Keratinocyte (primary cell): Measurements from ENCODE around the gene ADAMTS16. TPM values are rescaled to one million over a fixed set of nuclear protein-coding genes. Genes with fewer than 3 reads are reported as not detected.

ENCODE experiments used
- DNase-seq: peaks from one replicate; pipeline ENCODE4 v3.0.0-alpha.2; 2011; ENCODE audit warnings: low read depth, missing footprints, low spot score
- FAIRE-seq: peaks from 2 replicates; lab custom pipeline; 2011; peaks lifted over from hg19 to GRCh38; lab: Jason Lieb, UNC
- H2AFZ ChIP-seq: 2 replicates; pipeline ENCODE4 v1.6.0; 2012; ENCODE audit warnings: low read length, control low read depth, inconsistent platforms; ENCODE audit not compliant: control insufficient read depth
- H3K27ac ChIP-seq: 2 replicates; pipeline ENCODE4 v1.5.1; 2011; ENCODE audit warnings: low read length; ENCODE audit not compliant: control insufficient read depth, insufficient read depth
- H3K27me3 ChIP-seq: 3 replicates; pipeline ENCODE4 v1.6.0; 2011; ENCODE audit warnings: low read length; ENCODE audit not compliant: control insufficient read depth, insufficient read depth; ENCODE audit errors: extremely low read depth
- H3K36me3 ChIP-seq, 2 experiments: 2 replicates in 1 of 2; 3 replicates in 1 of 2; pipeline ENCODE4 v1.5.1; 2011; ENCODE audit warnings: low read length in 2 of 2, mild to moderate bottlenecking in 1 of 2; ENCODE audit not compliant: control insufficient read depth in 2 of 2, insufficient read depth in 2 of 2; ENCODE audit errors: extremely low read depth in 1 of 2
- H3K4me1 ChIP-seq: 3 replicates; pipeline ENCODE4 v1.5.1; 2011; ENCODE audit warnings: low read length; ENCODE audit not compliant: control insufficient read depth, insufficient read depth; ENCODE audit errors: extremely low read depth
- H3K4me2 ChIP-seq: 3 replicates; pipeline ENCODE4 v1.6.0; 2011; ENCODE audit warnings: low read depth, low read length; ENCODE audit not compliant: control insufficient read depth, insufficient read depth; ENCODE audit errors: extremely low read depth
- H3K4me3 ChIP-seq, 3 experiments: fragments of 200-600 bp in 1 of 3; sonication (generic) in 1 of 3; 2 replicates in 2 of 3; 3 replicates in 1 of 3; pipeline ENCODE4 v1.5.1; 2011 to 2016; ENCODE audit warnings: low read length in 3 of 3, mild to moderate bottlenecking in 3 of 3, control low read depth in 2 of 3, inconsistent platforms in 1 of 3, low read depth in 1 of 3, mixed read lengths in 1 of 3, mixed run types in 1 of 3, moderate library complexity in 1 of 3; ENCODE audit not compliant: control insufficient read depth in 2 of 3, insufficient read depth in 2 of 3; ENCODE audit errors: extremely low read depth in 1 of 3
- H3K79me2 ChIP-seq: 2 replicates; pipeline ENCODE4 v1.6.0; 2012; ENCODE audit warnings: low read length; ENCODE audit not compliant: control insufficient read depth, insufficient read depth
- H3K9ac ChIP-seq: 3 replicates; pipeline ENCODE4 v1.6.0; 2011; ENCODE audit warnings: low read length; ENCODE audit not compliant: control insufficient read depth, insufficient read depth; ENCODE audit errors: extremely low read depth
- H3K9me1 ChIP-seq: 3 replicates; pipeline ENCODE4 v1.6.0; 2011; ENCODE audit warnings: low read length; ENCODE audit not compliant: control insufficient read depth, insufficient read depth; ENCODE audit errors: extremely low read depth
- H3K9me3 ChIP-seq: 2 replicates; pipeline ENCODE4 v1.5.1; 2012; ENCODE audit warnings: low read depth, low read length; ENCODE audit not compliant: control insufficient read depth
- H4K20me1 ChIP-seq: 3 replicates; pipeline ENCODE4 v1.6.0; 2011; ENCODE audit warnings: low read length; ENCODE audit not compliant: control insufficient read depth, insufficient read depth; ENCODE audit errors: extremely low read depth
- EZH2 ChIP-seq: IDR thresholded peaks from one replicate; pipeline ENCODE4 v1.6.1; 2012; ENCODE audit warnings: inconsistent platforms, mild to moderate bottlenecking, low read length, moderate library complexity
- dilution Hi-C: fragments of 300-500 bp; cut with MboI; formaldehyde crosslinking; loops from one replicate; pipeline ENCODE4 v1.7.0; 2020; ENCODE audit warnings: low sequenced_read_pairs; ENCODE audit not compliant: extremely low pct_ligation_motif_present
- polyA plus RNA-seq, 5 experiments: library from polyadenylated mRNA; depleted of rRNA in 3 of 5; stranded (reverse) in 3 of 5; stranded (forward) in 1 of 5; unstranded in 1 of 5; fragments of >200 nt; gene quantifications; 1 replicate in 1 of 5; 2 replicates in 3 of 5; 3 replicates in 1 of 5; pipeline versions ENCODE4 v1.2.1 to v1.2.3, GENCODE V29; 2011 to 2012; ENCODE audit warnings: missing spikeins in 2 of 5, low read depth in 1 of 5, low replicate concordance in 1 of 5
- TF ChIP-seq, protein P1 (sequence below), 3 experiments: IDR thresholded peaks in 1 of 3; conservative IDR thresholded peaks in 1 of 3; optimal IDR thresholded peaks in 1 of 3; 2 replicates in 2 of 3; 3 replicates in 1 of 3; pipeline versions ENCODE3 to v1.5.1; 2011; ENCODE audit warnings: low read length in 3 of 3, mild to moderate bottlenecking in 3 of 3, moderate library complexity in 2 of 3, control low read depth in 1 of 3, inconsistent platforms in 1 of 3; ENCODE audit not compliant: insufficient read depth in 2 of 3; ENCODE audit errors: extremely low read depth in 1 of 3

ADAMTS16 gene
- polyA plus RNA-seq, 1 donor (not counting 4 experiments of a cell fraction or from before 2014, with no cell fraction given), result not detected

DNA sequence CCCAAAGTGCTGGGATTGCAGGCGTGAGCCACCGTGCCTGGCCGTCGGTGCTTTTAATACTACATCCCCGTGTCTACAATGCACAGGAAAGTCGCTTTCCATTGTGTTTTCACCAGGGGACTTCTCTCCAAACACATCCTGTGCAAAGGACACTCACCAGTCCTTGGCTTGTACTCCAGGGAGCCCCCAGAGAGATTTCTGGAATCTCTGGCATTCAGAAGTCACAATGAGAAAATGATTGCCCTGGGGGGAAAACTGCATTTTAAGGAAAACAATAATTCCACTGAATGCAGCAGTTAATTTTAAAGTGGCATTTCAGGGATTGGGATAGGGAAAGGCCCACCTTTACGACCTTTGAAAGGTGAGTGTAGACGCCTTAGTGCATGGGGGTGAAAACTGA is 112.0 kb downstream of the ADAMTS16 start:
- no peak overlapping the region for H3K27ac ChIP-seq
- dilution Hi-C loops, result no loop called here

DNA sequence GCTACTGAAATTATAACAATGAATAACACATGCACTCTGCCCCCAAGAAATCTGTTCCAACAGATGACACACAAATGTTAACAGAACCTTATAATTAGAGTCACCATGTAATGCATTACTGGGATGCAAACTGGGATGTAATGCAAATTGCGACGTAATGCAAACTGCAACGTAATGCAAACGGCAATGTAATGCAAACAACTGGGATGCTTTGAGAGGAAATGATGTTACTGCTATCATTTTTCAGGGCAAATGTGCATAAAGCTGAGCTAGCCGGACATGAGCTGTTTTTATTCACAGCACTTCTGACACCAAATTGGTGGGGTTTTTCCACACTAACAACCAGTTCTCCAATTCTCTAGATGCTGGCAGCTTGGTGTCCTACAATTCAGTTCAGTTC is 117.2 kb downstream of the ADAMTS16 start:
- H3K27ac ChIP-seq, result no peak overlapping the region
- no peak for FAIRE-seq
- H4K20me1 ChIP-seq, result no peaks in the 10 kb centered on the region
- no peaks in the 10 kb centered on the region for H3K36me3 ChIP-seq
- no peaks in the 10 kb centered on the region for H3K9me1 ChIP-seq
- H3K79me2 ChIP-seq, result no peaks in the 10 kb centered on the region
- H3K9me3 ChIP-seq, result no peaks in the 10 kb centered on the region
- no peak for DNase-seq
- no peaks in the 10 kb centered on the region for H3K4me1 ChIP-seq
- H3K4me3 ChIP-seq, result no peak overlapping the region
- H3K4me2 ChIP-seq, result no peak overlapping the region
- dilution Hi-C loops, result no loop called here
- H2AFZ ChIP-seq, result no peak overlapping the region
- H3K27me3 ChIP-seq, result no peaks in the 10 kb centered on the region
- TF ChIP-seq, protein P1, sequence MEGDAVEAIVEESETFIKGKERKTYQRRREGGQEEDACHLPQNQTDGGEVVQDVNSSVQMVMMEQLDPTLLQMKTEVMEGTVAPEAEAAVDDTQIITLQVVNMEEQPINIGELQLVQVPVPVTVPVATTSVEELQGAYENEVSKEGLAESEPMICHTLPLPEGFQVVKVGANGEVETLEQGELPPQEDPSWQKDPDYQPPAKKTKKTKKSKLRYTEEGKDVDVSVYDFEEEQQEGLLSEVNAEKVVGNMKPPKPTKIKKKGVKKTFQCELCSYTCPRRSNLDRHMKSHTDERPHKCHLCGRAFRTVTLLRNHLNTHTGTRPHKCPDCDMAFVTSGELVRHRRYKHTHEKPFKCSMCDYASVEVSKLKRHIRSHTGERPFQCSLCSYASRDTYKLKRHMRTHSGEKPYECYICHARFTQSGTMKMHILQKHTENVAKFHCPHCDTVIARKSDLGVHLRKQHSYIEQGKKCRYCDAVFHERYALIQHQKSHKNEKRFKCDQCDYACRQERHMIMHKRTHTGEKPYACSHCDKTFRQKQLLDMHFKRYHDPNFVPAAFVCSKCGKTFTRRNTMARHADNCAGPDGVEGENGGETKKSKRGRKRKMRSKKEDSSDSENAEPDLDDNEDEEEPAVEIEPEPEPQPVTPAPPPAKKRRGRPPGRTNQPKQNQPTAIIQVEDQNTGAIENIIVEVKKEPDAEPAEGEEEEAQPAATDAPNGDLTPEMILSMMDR (optimal IDR thresholded peaks at IDR 0.05 in 1 of 3, IDR thresholded peaks at IDR 0.05 in 1 of 3, conservative IDR thresholded peaks at IDR 0.05 in 1 of 3; ENCODE audit: extremely low read depth in 1 of 3, insufficient read depth in 2 of 3, low read length in 3 of 3), result no peak
- TF ChIP-seq EZH2, result no peak
- no peak overlapping the region for H3K9ac ChIP-seq

More for the DNA sequence above, 112.0 kb downstream of the ADAMTS16 start:
- Histone ChIP-seq H3K79me2 (no peaks in the 10 kb centered on the region), H3K27me3 (no peaks in the 10 kb centered on the region), H3K4me2 (no peak overlapping the region), H3K9me1 (no peaks in the 10 kb centered on the region), H2AFZ (no peak overlapping the region), H3K4me1 (no peaks in the 10 kb centered on the region), H3K36me3 (no peaks in the 10 kb centered on the region), H4K20me1 (no peaks in the 10 kb centered on the region), H3K4me3 (no peak overlapping the region), H3K9me3 (no peaks in the 10 kb centered on the region), H3K9ac (no peak overlapping the region)
- TF ChIP-seq EZH2, result no peak
- DNase-seq (no peak), FAIRE-seq (no peak)

DNA sequence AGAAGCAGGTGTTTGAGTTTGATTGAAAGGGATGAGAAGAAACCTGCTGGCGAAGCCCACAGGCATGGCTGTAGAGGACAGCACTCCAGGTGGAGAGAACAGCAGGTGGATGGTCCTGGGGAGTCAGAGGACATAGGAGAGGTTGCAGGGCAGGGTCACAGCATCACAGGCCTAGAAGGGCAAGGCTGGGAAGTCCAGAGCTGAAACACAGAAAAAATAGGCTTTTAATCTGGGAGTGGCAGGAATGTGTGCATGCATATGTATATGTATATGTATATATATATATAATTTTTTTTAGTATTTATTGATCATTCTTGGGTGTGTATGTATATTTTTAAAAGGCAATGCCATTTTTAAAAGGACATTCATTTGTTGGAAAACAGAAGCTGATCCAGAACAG is 118.4 kb downstream of the ADAMTS16 start:
- no peaks in the 10 kb centered on the region for H3K36me3 ChIP-seq
- H4K20me1 ChIP-seq, result no peaks in the 10 kb centered on the region
- TF ChIP-seq, protein P1 (optimal IDR thresholded peaks at IDR 0.05 in 1 of 3, IDR thresholded peaks at IDR 0.05 in 1 of 3, conservative IDR thresholded peaks at IDR 0.05 in 1 of 3; ENCODE audit: extremely low read depth in 1 of 3, insufficient read depth in 2 of 3, low read length in 3 of 3), result no peak
- no peak for TF ChIP-seq EZH2
- H3K4me1 ChIP-seq, result no peaks in the 10 kb centered on the region
- FAIRE-seq, result no peak
- no peak overlapping the region for H3K4me2 ChIP-seq
- H3K27me3 ChIP-seq, result peaks cover 3% of the 10 kb centered on the region
- no peak overlapping the region for H2AFZ ChIP-seq
- no peak overlapping the region for H3K4me3 ChIP-seq
- H3K79me2 ChIP-seq, result no peaks in the 10 kb centered on the region
- DNase-seq, result no peak
- dilution Hi-C loops, result no loop called here
- no peaks in the 10 kb centered on the region for H3K9me3 ChIP-seq
- H3K27ac ChIP-seq, result no peak overlapping the region
- no peaks in the 10 kb centered on the region for H3K9me1 ChIP-seq
- H3K9ac ChIP-seq, result no peak overlapping the region
